K562 (cell line): ENCODE data around the gene KCNJ10. TPM values are rescaled to one million over a fixed set of nuclear protein-coding genes. Genes with fewer than 3 reads are reported as not detected.

Source experiments
- EP400 ChIP-seq: fragments of 450-650 bp; IDR thresholded peaks from 2 replicates; pipeline ENCODE4 v1.6.1; 2017; ENCODE audit warnings: antibody characterized with exemption, mild to moderate bottlenecking, moderate library complexity
- HIVEP1 ChIP-seq: fragments of 250-450 bp; sonication (Bioruptor Pico); IDR thresholded peaks from 2 replicates; pipeline ENCODE4 v1.4.0; 2020; ENCODE audit warnings: mild to moderate bottlenecking
- MAFK ChIP-seq: IDR thresholded peaks from 2 replicates; pipeline ENCODE4 v1.6.1; 2011; ENCODE audit warnings: low read length, improper control_type of control experiment
- PTBP1 ChIP-seq: fragments of 200-400 bp; formaldehyde crosslinking; IDR thresholded peaks from 2 replicates; pipeline ENCODE4 v1.6.1; 2017; ENCODE audit warnings: low read depth, low read length
- SMARCC2 ChIP-seq: fragments of 450-650 bp; IDR thresholded peaks from 2 replicates; pipeline ENCODE4 v1.6.1; 2017; ENCODE audit warnings: antibody characterized with exemption, moderate library complexity, mild to moderate bottlenecking, low read depth
- TAF1 ChIP-seq: IDR thresholded peaks from 2 replicates; pipeline ENCODE4 v1.6.1; 2011; ENCODE audit warnings: mild to moderate bottlenecking, low read length, moderate library complexity; ENCODE audit not compliant: insufficient read depth, control insufficient read depth, severe bottlenecking; ENCODE audit errors: extremely low read depth
- TAF7 ChIP-seq: fragments of 450-650 bp; IDR thresholded peaks from 2 replicates; pipeline ENCODE4 v1.6.1; 2016; ENCODE audit warnings: missing genetic modification characterization, missing compliant biosample characterization
- TCF3 ChIP-seq: sonication (generic); formaldehyde crosslinking; IDR thresholded peaks from 2 replicates; pipeline ENCODE4 v1.4.0; 2020; ENCODE audit warnings: mild to moderate bottlenecking, missing genetic modification reagents
- ZNF217 ChIP-seq: sonication (generic); formaldehyde crosslinking; IDR thresholded peaks from 2 replicates; pipeline ENCODE4 v1.8.0; 2022; ENCODE audit warnings: mild to moderate bottlenecking, missing genetic modification reagents
- ZNF830 ChIP-seq: fragments of 250-450 bp; sonication (Bioruptor Pico); IDR thresholded peaks from 2 replicates; pipeline ENCODE4 v1.5.0; 2021; ENCODE audit warnings: mild to moderate bottlenecking
- polyA plus RNA-seq, 8 experiments: library from polyadenylated mRNA; depleted of rRNA in 4 of 8; stranded (reverse) in 5 of 8; unstranded in 3 of 8; fragments of >200 nt; fragmentation: Nextera tagmentation in 2 of 8; fragmentation: Illumina TruSeq in 1 of 8; extraction: Ambion mirVana in 2 of 8; extraction: Trizol in 1 of 8; gene quantifications; 2 replicates each; pipeline versions ENCODE4 v1.2.1 to v1.2.3, GENCODE V29; 2011 to 2014; ENCODE audit warnings: inconsistent platforms in 1 of 8, missing spikeins in 1 of 8
- total RNA-seq, 7 experiments: library from RNA; depleted of rRNA in 6 of 7; stranded (reverse); fragments of >200 nt in 6 of 7; fragmentation: Illumina TruSeq in 2 of 7; extraction: Trizol in 2 of 7; gene quantifications; 2 replicates each; pipeline versions ENCODE4 v1.2.1 to v1.2.3, GENCODE V29; 2011 to 2021; ENCODE audit warnings: low replicate concordance in 1 of 7
- TF ChIP-seq, protein P1 (sequence below): fragments of 450-650 bp; IDR thresholded peaks from 2 replicates; pipeline ENCODE4 v1.6.1; 2017; ENCODE audit warnings: mild to moderate bottlenecking, moderate library complexity
- TF ChIP-seq, protein P2 (sequence below): IDR thresholded peaks from 2 replicates; pipeline ENCODE4 v1.6.1; 2014; ENCODE audit warnings: antibody characterized with exemption
- TF ChIP-seq, protein P3 (sequence below): sonication (generic); formaldehyde crosslinking; IDR thresholded peaks from 2 replicates; pipeline ENCODE4 v1.8.1; 2022; ENCODE audit warnings: missing genetic modification reagents
- TF ChIP-seq, protein P4 (sequence below): fragments of 450-650 bp; formaldehyde crosslinking; IDR thresholded peaks from 2 replicates; pipeline ENCODE4 v1.4.0; 2022; ENCODE audit warnings: mild to moderate bottlenecking, moderate library complexity
- TF ChIP-seq, protein P5 (sequence below): IDR thresholded peaks from 3 replicates; pipeline ENCODE4 v1.6.1; 2011; ENCODE audit warnings: borderline replicate concordance, mild to moderate bottlenecking, moderate library complexity; ENCODE audit not compliant: insufficient read length; ENCODE audit errors: extremely low read depth
- TF ChIP-seq, protein P6 (sequence below): fragments of 450-650 bp; IDR thresholded peaks from 2 replicates; pipeline ENCODE4 v1.6.1; 2017; ENCODE audit warnings: antibody characterized with exemption

The KCNJ10 gene
- total and polyA plus RNA-seq, 9 of the 15 experiments (the other 6 are each of a cell fraction or from before 2014, with no cell fraction given), result 0.06 to 0.11 TPM; not detected in 7

DNA sequence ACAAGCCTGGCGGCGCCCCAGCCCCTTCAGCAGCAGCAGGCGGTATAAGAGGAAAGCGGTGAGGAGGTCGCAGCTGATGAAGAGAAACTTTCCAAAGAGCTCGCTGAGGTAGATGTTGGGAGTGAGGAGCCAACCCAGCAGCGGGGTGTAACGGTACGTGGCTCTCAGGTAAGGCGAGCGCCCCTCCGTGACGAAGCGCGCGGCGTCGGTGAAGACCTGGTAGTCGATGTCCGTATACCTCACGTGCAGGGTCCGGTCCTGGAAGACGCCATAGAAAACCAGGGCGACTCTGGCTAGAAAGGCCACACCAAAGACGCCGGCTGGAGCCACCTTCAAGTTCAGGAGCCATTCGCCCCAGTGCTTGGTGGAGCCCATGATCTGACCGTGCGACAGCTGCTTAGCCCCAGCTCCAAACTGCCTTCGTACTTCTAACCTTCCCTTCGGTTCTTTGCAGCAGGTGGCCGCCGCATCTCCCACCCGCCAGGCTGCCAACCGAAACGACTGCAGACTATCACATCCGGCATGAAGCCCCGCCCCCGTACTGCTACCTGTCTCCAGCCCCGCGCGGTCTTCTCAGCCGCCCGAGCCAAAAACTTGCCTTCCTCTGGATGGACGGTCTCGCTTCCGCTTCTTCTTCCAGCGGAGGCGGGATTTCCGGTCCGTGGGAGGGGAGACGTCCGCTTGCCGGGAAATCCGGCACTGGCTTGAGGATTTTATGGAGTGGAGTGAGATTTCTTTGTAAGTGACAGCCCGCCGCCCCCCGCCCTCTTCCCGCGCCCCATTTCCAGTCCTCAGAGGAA lies 38.4 kb downstream of the KCNJ10 start, which contains the start of gene PIGM (continued):
- TF ChIP-seq MAFK (peak; percentile 7; the same call in 1 of the 2 replicates), TAF7 (no peak), SMARCC2 (0 out of 2 replicates have a peak, but pooled peaks have one; percentile 5), PTBP1 (no peak), TCF3 (CRISPR knock-in tag) (no peak), ZNF830 (CRISPR knock-in tag) (no peak), ZNF217 (no peak), HIVEP1 (no peak), EP400 (peak; percentile 60), TAF1 (peak; percentile 71)
- TF ChIP-seq, protein P1, sequence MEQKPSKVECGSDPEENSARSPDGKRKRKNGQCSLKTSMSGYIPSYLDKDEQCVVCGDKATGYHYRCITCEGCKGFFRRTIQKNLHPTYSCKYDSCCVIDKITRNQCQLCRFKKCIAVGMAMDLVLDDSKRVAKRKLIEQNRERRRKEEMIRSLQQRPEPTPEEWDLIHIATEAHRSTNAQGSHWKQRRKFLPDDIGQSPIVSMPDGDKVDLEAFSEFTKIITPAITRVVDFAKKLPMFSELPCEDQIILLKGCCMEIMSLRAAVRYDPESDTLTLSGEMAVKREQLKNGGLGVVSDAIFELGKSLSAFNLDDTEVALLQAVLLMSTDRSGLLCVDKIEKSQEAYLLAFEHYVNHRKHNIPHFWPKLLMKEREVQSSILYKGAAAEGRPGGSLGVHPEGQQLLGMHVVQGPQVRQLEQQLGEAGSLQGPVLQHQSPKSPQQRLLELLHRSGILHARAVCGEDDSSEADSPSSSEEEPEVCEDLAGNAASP, result no peak
- TF ChIP-seq, protein P2, sequence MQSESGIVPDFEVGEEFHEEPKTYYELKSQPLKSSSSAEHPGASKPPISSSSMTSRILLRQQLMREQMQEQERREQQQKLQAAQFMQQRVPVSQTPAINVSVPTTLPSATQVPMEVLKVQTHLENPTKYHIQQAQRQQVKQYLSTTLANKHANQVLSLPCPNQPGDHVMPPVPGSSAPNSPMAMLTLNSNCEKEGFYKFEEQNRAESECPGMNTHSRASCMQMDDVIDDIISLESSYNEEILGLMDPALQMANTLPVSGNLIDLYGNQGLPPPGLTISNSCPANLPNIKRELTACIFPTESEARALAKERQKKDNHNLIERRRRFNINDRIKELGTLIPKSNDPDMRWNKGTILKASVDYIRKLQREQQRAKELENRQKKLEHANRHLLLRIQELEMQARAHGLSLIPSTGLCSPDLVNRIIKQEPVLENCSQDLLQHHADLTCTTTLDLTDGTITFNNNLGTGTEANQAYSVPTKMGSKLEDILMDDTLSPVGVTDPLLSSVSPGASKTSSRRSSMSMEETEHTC, result no peak
- TF ChIP-seq, protein P3, sequence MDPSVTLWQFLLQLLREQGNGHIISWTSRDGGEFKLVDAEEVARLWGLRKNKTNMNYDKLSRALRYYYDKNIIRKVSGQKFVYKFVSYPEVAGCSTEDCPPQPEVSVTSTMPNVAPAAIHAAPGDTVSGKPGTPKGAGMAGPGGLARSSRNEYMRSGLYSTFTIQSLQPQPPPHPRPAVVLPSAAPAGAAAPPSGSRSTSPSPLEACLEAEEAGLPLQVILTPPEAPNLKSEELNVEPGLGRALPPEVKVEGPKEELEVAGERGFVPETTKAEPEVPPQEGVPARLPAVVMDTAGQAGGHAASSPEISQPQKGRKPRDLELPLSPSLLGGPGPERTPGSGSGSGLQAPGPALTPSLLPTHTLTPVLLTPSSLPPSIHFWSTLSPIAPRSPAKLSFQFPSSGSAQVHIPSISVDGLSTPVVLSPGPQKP (CRISPR knock-in tag), result no peak
- TF ChIP-seq, protein P4, sequence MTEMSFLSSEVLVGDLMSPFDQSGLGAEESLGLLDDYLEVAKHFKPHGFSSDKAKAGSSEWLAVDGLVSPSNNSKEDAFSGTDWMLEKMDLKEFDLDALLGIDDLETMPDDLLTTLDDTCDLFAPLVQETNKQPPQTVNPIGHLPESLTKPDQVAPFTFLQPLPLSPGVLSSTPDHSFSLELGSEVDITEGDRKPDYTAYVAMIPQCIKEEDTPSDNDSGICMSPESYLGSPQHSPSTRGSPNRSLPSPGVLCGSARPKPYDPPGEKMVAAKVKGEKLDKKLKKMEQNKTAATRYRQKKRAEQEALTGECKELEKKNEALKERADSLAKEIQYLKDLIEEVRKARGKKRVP (CRISPR knock-in tag), result no peak
- TF ChIP-seq, protein P5, sequence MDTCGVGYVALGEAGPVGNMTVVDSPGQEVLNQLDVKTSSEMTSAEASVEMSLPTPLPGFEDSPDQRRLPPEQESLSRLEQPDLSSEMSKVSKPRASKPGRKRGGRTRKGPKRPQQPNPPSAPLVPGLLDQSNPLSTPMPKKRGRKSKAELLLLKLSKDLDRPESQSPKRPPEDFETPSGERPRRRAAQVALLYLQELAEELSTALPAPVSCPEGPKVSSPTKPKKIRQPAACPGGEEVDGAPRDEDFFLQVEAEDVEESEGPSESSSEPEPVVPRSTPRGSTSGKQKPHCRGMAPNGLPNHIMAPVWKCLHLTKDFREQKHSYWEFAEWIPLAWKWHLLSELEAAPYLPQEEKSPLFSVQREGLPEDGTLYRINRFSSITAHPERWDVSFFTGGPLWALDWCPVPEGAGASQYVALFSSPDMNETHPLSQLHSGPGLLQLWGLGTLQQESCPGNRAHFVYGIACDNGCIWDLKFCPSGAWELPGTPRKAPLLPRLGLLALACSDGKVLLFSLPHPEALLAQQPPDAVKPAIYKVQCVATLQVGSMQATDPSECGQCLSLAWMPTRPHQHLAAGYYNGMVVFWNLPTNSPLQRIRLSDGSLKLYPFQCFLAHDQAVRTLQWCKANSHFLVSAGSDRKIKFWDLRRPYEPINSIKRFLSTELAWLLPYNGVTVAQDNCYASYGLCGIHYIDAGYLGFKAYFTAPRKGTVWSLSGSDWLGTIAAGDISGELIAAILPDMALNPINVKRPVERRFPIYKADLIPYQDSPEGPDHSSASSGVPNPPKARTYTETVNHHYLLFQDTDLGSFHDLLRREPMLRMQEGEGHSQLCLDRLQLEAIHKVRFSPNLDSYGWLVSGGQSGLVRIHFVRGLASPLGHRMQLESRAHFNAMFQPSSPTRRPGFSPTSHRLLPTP, result no peak
- TF ChIP-seq, protein P6, sequence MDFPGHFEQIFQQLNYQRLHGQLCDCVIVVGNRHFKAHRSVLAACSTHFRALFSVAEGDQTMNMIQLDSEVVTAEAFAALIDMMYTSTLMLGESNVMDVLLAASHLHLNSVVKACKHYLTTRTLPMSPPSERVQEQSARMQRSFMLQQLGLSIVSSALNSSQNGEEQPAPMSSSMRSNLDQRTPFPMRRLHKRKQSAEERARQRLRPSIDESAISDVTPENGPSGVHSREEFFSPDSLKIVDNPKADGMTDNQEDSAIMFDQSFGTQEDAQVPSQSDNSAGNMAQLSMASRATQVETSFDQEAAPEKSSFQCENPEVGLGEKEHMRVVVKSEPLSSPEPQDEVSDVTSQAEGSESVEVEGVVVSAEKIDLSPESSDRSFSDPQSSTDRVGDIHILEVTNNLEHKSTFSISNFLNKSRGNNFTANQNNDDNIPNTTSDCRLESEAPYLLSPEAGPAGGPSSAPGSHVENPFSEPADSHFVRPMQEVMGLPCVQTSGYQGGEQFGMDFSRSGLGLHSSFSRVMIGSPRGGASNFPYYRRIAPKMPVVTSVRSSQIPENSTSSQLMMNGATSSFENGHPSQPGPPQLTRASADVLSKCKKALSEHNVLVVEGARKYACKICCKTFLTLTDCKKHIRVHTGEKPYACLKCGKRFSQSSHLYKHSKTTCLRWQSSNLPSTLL, result no peak
